Measurements from ENCODE around the gene ROCK2.

Gene ROCK2

GRCh38 chr2:11224887-11225286, 119.5 kb downstream of the ROCK2 start:
- no peak for DNase-seq (ENCODE audit: low spot score)
- Mint-ChIP-seq H3K4me3 (no peak overlapping the region), H3K27ac (no peak overlapping the region), H3K36me3 (ENCODE audit: low read depth) (peaks cover 17% of the 10 kb centered on the region), H3K4me1 (ENCODE audit: low read depth) (no peaks in the 10 kb centered on the region), H3K27me3 (ENCODE audit: low read depth) (no peaks in the 10 kb centered on the region), H3K9me3 (no peaks in the 10 kb centered on the region)

- no peak for DNase-seq (ENCODE audit: low spot score)
- no peaks in the 10 kb centered on the region for H3K27me3 Mint-ChIP-seq (ENCODE audit: low read depth)
- H3K36me3 Mint-ChIP-seq (ENCODE audit: low read depth): peaks cover 22% of the 10 kb centered on the region
- no peaks in the 10 kb centered on the region for H3K9me3 Mint-ChIP-seq
- no peak overlapping the region for H3K4me3 Mint-ChIP-seq
- H3K4me1 Mint-ChIP-seq (ENCODE audit: low read depth): no peaks in the 10 kb centered on the region
- H3K27ac Mint-ChIP-seq: no peak overlapping the region
Measured at GRCh38 chr2:11222845-11223244, 121.6 kb downstream of the ROCK2 start.

GRCh38 chr2:11220445-11220844, 124.0 kb downstream of the ROCK2 start:
- DNase-seq (ENCODE audit: low spot score): no peak
- peaks cover 19% of the 10 kb centered on the region for H3K36me3 Mint-ChIP-seq (ENCODE audit: low read depth)
- H3K27me3 Mint-ChIP-seq (ENCODE audit: low read depth): no peaks in the 10 kb centered on the region
- no peaks in the 10 kb centered on the region for H3K9me3 Mint-ChIP-seq
- H3K4me1 Mint-ChIP-seq (ENCODE audit: low read depth): no peaks in the 10 kb centered on the region
- H3K4me3 Mint-ChIP-seq: no peak overlapping the region
- H3K27ac Mint-ChIP-seq: no peak overlapping the region

- H3K4me3 Mint-ChIP-seq: no peak overlapping the region
- no peaks in the 10 kb centered on the region for H3K27me3 Mint-ChIP-seq (ENCODE audit: low read depth)
- H3K9me3 Mint-ChIP-seq: no peaks in the 10 kb centered on the region
- H3K4me1 Mint-ChIP-seq (ENCODE audit: low read depth): no peaks in the 10 kb centered on the region
- DNase-seq (ENCODE audit: low spot score): no peak
- peaks cover 22% of the 10 kb centered on the region for H3K36me3 Mint-ChIP-seq (ENCODE audit: low read depth)
- no peak overlapping the region for H3K27ac Mint-ChIP-seq
Measured at GRCh38 chr2:11215407-11215806, 129.0 kb downstream of the ROCK2 start.

GRCh38 chr2:11214770-11215169, 129.7 kb downstream of the ROCK2 start:
- Mint-ChIP-seq H3K27ac (no peak overlapping the region), H3K27me3 (ENCODE audit: low read depth) (no peaks in the 10 kb centered on the region), H3K9me3 (no peaks in the 10 kb centered on the region), H3K36me3 (ENCODE audit: low read depth) (peaks cover 19% of the 10 kb centered on the region), H3K4me3 (no peak overlapping the region), H3K4me1 (ENCODE audit: low read depth) (no peaks in the 10 kb centered on the region)
- no peak for DNase-seq (ENCODE audit: low spot score)

GRCh38 chr2:11213975-11214374, 130.5 kb downstream of the ROCK2 start:
- Mint-ChIP-seq H3K9me3 (no peaks in the 10 kb centered on the region), H3K36me3 (ENCODE audit: low read depth) (peaks cover 15% of the 10 kb centered on the region), H3K4me1 (ENCODE audit: low read depth) (no peaks in the 10 kb centered on the region), H3K4me3 (no peak overlapping the region), H3K27me3 (ENCODE audit: low read depth) (no peaks in the 10 kb centered on the region), H3K27ac (no peak overlapping the region)
- no peak for DNase-seq (ENCODE audit: low spot score)

- Mint-ChIP-seq H3K4me1 (ENCODE audit: low read depth) (no peaks in the 10 kb centered on the region), H3K27me3 (ENCODE audit: low read depth) (no peaks in the 10 kb centered on the region), H3K36me3 (ENCODE audit: low read depth) (peaks cover 16% of the 10 kb centered on the region), H3K4me3 (no peak overlapping the region), H3K27ac (no peak overlapping the region), H3K9me3 (no peaks in the 10 kb centered on the region)
- DNase-seq (ENCODE audit: low spot score): no peak
Measured at GRCh38 chr2:11213090-11213638, 131.3 kb downstream of the ROCK2 start.

- Mint-ChIP-seq H3K9me3 (no peaks in the 10 kb centered on the region), H3K36me3 (ENCODE audit: low read depth) (peaks cover 16% of the 10 kb centered on the region), H3K4me1 (ENCODE audit: low read depth) (no peaks in the 10 kb centered on the region), H3K27me3 (ENCODE audit: low read depth) (no peaks in the 10 kb centered on the region), H3K27ac (no peak overlapping the region), H3K4me3 (no peak overlapping the region)
- DNase-seq (ENCODE audit: low spot score): no peak
Measured at GRCh38 chr2:11212645-11213044, 131.8 kb downstream of the ROCK2 start.

- DNase-seq (ENCODE audit: low spot score): no peak
- Mint-ChIP-seq H3K4me1 (ENCODE audit: low read depth) (peaks cover 16% of the 10 kb centered on the region), H3K9me3 (no peaks in the 10 kb centered on the region), H3K4me3 (no peak overlapping the region), H3K27me3 (ENCODE audit: low read depth) (no peaks in the 10 kb centered on the region), H3K36me3 (ENCODE audit: low read depth) (peaks cover 11% of the 10 kb centered on the region), H3K27ac (no peak overlapping the region)
Measured at GRCh38 chr2:11208083-11208482, 136.4 kb downstream of the ROCK2 start.

GRCh38 chr2:11203480-11203879, 141.0 kb downstream of the ROCK2 start:
- Mint-ChIP-seq H3K27ac (no peak overlapping the region), H3K4me1 (ENCODE audit: low read depth) (peaks cover 16% of the 10 kb centered on the region), H3K27me3 (ENCODE audit: low read depth) (no peaks in the 10 kb centered on the region), H3K4me3 (no peak overlapping the region), H3K9me3 (no peaks in the 10 kb centered on the region), H3K36me3 (ENCODE audit: low read depth) (peaks cover 19% of the 10 kb centered on the region)
- no peak for DNase-seq (ENCODE audit: low spot score)

GRCh38 chr2:11201969-11202368, 142.5 kb downstream of the ROCK2 start:
- Mint-ChIP-seq H3K36me3 (ENCODE audit: low read depth) (peaks cover 18% of the 10 kb centered on the region), H3K27me3 (ENCODE audit: low read depth) (no peaks in the 10 kb centered on the region), H3K27ac (no peak overlapping the region)

GRCh38 chr2:11200651-11201050, 143.8 kb downstream of the ROCK2 start:
- DNase-seq (ENCODE audit: low spot score): no peak
- no peaks in the 10 kb centered on the region for H3K9me3 Mint-ChIP-seq
- peaks cover 16% of the 10 kb centered on the region for H3K4me1 Mint-ChIP-seq (ENCODE audit: low read depth)
- H3K4me3 Mint-ChIP-seq: no peak overlapping the region
- no peaks in the 10 kb centered on the region for H3K27me3 Mint-ChIP-seq (ENCODE audit: low read depth)
- peaks cover 26% of the 10 kb centered on the region for H3K36me3 Mint-ChIP-seq (ENCODE audit: low read depth)
- no peak overlapping the region for H3K27ac Mint-ChIP-seq

More at GRCh38 chr2:11201969-11202368, 142.5 kb downstream of the ROCK2 start:
- H3K4me3 Mint-ChIP-seq: no peak overlapping the region
- H3K9me3 Mint-ChIP-seq: no peaks in the 10 kb centered on the region
- H3K4me1 Mint-ChIP-seq (ENCODE audit: low read depth): peaks cover 16% of the 10 kb centered on the region
- no peak for DNase-seq (ENCODE audit: low spot score)

GRCh38 chr2:11196246-11196645, 148.2 kb downstream of the ROCK2 start:
- Mint-ChIP-seq H3K27me3 (ENCODE audit: low read depth) (no peaks in the 10 kb centered on the region), H3K4me1 (ENCODE audit: low read depth) (no peaks in the 10 kb centered on the region), H3K9me3 (no peaks in the 10 kb centered on the region), H3K4me3 (no peak overlapping the region), H3K27ac (no peak overlapping the region), H3K36me3 (ENCODE audit: low read depth) (peaks cover 32% of the 10 kb centered on the region)
- no peak for DNase-seq (ENCODE audit: low spot score)

- Mint-ChIP-seq H3K9me3 (no peaks in the 10 kb centered on the region), H3K27ac (no peak overlapping the region), H3K4me3 (no peak overlapping the region), H3K27me3 (ENCODE audit: low read depth) (no peaks in the 10 kb centered on the region), H3K36me3 (ENCODE audit: low read depth) (peaks cover 13% of the 10 kb centered on the region), H3K4me1 (ENCODE audit: low read depth) (no peaks in the 10 kb centered on the region)
- DNase-seq (ENCODE audit: low spot score): no peak
Measured at GRCh38 chr2:11187731-11188130, 156.7 kb downstream of the ROCK2 start.

- peaks cover 11% of the 10 kb centered on the region for H3K36me3 Mint-ChIP-seq (ENCODE audit: low read depth)
- H3K9me3 Mint-ChIP-seq: no peaks in the 10 kb centered on the region
- H3K4me3 Mint-ChIP-seq: no peak overlapping the region
- no peak for DNase-seq (ENCODE audit: low spot score)
- H3K4me1 Mint-ChIP-seq (ENCODE audit: low read depth): no peaks in the 10 kb centered on the region
- H3K27me3 Mint-ChIP-seq (ENCODE audit: low read depth): no peaks in the 10 kb centered on the region
- H3K27ac Mint-ChIP-seq: no peak overlapping the region
Measured at GRCh38 chr2:11187083-11187619, 157.3 kb downstream of the ROCK2 start.
